GM10266 (cell line): ENCODE data around the gene STRADA.

Source experiments
- DNase-seq: peaks from one replicate; pipeline ENCODE4 v3.0.0; 2012; ENCODE audit errors: extremely low spot score
- TF ChIP-seq, protein P1 (sequence below): IDR thresholded peaks from 2 replicates; pipeline ENCODE4 v1.5.1; 2012; ENCODE audit warnings: mild to moderate bottlenecking, low read depth; ENCODE audit not compliant: control insufficient read depth, insufficient read depth; ENCODE audit errors: missing control alignments

The STRADA gene

DNA sequence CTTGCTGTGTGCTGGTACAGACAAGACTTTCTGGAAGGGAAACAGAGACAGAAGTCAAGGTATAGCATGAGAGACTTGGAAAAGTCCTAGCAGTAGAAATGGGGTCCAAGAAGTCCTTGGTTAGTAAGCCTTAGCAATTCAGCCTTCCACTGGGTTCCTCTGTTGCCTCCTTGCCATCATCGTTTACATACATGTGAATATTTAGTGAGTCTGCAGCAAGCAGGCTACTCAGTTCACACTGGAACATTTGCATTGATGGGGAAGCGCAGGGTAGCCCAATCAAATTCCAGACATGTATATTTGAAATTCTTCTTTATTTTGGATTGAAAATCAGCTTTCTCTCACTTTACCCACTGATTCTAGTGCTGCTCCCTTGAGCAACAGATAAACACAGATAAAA is 68.7 kb downstream of the STRADA start:
- no peak for DNase-seq
- TF ChIP-seq, protein P1, sequence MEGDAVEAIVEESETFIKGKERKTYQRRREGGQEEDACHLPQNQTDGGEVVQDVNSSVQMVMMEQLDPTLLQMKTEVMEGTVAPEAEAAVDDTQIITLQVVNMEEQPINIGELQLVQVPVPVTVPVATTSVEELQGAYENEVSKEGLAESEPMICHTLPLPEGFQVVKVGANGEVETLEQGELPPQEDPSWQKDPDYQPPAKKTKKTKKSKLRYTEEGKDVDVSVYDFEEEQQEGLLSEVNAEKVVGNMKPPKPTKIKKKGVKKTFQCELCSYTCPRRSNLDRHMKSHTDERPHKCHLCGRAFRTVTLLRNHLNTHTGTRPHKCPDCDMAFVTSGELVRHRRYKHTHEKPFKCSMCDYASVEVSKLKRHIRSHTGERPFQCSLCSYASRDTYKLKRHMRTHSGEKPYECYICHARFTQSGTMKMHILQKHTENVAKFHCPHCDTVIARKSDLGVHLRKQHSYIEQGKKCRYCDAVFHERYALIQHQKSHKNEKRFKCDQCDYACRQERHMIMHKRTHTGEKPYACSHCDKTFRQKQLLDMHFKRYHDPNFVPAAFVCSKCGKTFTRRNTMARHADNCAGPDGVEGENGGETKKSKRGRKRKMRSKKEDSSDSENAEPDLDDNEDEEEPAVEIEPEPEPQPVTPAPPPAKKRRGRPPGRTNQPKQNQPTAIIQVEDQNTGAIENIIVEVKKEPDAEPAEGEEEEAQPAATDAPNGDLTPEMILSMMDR, result no peak

DNA sequence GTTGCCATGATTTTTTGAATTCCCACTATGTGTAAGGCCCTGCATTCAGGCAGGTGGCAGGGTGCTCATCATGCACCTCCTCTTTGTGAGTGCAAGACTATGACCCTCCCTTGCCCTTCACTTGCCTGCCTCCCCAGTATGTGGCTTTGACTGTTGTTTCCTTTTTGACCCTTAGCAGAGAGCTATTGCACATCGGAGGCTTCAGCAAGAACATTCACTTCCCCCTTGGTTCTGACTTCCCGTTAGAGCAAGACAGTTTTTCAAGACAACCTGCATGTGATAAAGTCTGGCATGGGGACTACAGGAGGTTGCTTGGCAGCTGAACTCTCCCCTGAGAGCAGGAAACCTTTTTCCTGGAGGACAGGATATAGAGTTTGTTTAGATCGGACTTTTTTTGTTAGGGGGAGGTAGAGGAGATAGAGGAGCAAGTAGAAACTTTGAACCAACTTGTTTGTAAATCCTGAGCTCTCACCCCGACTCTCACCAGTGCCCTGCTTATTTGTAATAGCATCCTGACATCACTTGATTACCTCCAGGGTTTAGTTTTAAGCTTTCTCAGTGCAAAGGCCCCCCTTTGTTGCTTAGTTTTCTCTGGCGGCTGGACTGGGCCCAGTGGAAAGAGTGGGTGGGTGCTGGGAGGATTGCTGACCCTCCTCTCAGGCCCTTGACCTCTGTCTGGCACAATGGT is 75.9 kb downstream of the STRADA start:
- TF ChIP-seq, protein P1, result no peak
- DNase-seq, result no peak

DNA sequence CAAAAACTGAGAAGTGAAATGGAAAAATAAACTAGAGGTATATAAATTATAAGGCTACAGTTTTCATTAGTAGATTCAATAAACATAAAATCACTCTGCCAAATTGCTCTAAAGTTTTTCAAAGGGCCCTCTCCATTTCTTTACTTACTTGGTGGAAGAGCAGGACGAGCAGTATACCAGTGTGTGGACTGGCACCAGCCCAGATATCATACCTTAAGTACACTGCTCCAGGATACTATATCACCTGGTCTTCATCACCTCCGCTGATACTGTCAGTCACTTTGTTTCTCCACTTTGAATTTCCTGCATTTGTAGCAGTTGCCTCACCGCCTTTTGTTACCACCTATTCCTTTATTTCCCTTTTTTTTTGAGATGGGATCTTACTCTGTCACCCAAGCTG is 81.7 kb downstream of the STRADA start:
- TF ChIP-seq, protein P1, result no peak
- no peak for DNase-seq

DNA sequence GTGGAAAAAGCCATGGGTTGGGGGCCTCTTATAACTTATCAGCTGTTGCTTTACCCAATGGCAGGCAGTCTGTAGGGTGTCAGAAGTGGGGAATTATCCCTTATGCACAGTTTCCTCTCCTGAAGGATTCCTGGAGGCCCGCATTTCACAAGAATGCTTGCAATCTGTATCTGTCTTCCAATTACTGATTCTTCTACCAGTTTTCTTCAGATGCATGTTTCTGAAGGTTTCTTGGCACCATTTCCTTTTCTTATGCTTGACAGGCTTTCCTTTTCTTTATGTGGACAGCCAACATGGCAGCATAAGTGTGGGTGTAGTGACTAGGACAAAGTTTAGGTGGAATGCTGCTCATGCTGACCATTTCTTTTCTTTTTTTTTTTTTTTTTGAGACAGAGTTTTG is 83.2 kb downstream of the STRADA start:
- no peak for DNase-seq
- TF ChIP-seq, protein P1, result no peak

DNA sequence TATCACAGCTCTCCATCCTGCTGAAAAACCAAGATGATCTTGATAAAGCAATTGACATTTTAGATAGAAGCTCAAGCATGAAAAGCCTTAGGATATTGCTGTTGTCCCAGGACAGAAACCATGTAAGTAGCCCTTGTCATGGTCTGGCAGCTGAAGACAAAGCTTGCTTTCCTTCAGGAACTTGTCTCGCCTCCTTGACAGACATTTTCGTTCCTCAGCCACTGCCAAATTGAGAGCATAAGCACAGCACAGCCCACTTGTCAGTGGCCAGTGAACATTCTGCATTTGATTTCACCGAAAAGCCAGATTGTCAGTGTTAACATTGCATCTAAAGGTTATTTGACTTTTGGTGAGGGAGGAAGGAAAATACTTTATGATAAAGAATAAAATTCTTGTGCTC is 83.8 kb downstream of the STRADA start:
- TF ChIP-seq, protein P1, result no peak
- DNase-seq, result no peak

DNA sequence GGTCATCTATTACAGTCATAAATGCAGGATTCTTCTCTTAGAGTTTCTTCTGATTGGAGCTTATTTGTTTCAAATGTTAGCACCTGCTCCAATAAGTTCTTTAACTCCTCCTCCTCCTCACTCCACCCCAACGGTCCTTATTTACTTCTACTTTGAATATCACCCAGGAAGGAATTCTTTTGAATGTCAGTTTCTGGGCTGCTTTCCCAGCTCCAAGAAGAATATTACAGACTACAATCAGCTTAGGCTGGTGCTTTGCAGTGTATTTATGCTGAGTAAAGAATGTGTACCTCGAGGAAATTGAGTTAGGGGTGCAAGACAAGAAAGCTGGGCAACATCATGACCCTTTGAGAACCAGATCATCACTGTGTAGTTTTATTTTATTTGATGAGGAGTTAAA is 88.5 kb downstream of the STRADA start:
- TF ChIP-seq, protein P1, result no peak
- no peak for DNase-seq
